ENCODE data around the gene ENO4. TPM values are rescaled to one million over a fixed set of nuclear protein-coding genes. Genes with fewer than 3 reads are reported as not detected.
A peak's percentile ranks its signal among the peaks of the same experiment; 100 is the strongest.

The ENO4 gene
- total RNA-seq (not detected), polyA plus RNA-seq (not detected)
- long read RNA-seq, donor 1, result 0 reads
- long read RNA-seq, donor 2, result 0 reads

DNA sequence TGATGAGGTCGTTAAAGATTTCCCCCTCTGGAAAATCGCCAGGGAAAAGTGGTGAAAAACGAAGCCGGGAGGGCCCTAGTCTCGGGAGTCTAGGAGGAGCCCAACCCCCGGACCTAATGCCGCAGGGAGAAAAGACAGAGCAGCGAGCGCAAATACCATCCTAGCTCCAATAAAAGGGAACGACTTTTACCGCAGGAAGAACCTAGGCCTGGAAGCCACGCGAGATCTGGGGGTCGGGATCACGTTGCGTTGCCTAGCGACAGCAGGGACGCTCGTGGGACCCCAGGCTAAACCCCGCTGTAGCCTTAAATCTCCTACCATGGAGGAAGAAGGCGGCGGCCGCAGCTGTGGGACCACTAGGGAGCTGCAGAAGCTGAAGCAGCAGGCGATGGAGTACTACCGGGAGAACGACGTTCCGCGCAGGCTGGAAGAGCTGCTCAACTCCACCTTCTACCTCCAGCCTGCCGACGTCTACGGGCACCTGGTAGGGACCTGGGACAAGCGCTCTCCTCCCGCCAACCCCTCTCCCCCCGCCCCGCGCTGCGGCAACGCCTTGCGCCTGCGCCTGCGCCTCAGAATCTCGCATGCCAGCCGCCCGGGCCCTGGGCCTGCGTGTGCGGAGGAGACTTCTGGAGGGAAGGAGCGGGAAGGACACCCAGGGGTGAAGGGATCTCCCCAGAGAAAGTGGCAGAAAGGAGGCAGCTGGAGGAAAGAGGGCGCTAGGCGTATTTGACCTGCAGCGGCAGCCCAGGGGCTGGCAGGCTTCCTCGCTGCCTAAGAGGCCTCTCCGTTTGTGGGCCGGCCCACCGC, at the start of gene ENO4:
Gene ENO4 (plus strand): TSS at position 252 of the 810 bp plus-strand sequence. CDS start 68 bp downstream, at position 320.
- Histone ChIP-seq H3K27me3 (ENCODE audit: insufficient read depth in 3 of 3, low read length in 2 of 3) (peaks cover 0 to 58% (median 16%) of the 10 kb centered on the region in 3 donors), H3K4me3 (peak within 1 kb of the TSS; percentile 60), H3K27ac (no peak within 1 kb of the TSS), H3K4me1 (no peaks in the 10 kb centered on the region), H3K9me3 (no peaks in the 10 kb centered on the region), H3K36me3 (ENCODE audit: insufficient read depth in 1 of 2, low read depth in 1 of 2) (no peaks in the 10 kb centered on the region)
- ATAC-seq (peak in 3 of 4 donors; percentile 35 to 58 (median 53)), DNase-seq (peak; percentile 50 to 64)
- 1 to 3% (median 2%) methylated on average over 54 to 55 of the region's 55 CpGs for WGBS, 3 donors
- intact Hi-C loops (cut with DNase I), result no loop called here
- TF ChIP-seq CTCF (IDR thresholded peaks at IDR 0.05), result no peak

DNA sequence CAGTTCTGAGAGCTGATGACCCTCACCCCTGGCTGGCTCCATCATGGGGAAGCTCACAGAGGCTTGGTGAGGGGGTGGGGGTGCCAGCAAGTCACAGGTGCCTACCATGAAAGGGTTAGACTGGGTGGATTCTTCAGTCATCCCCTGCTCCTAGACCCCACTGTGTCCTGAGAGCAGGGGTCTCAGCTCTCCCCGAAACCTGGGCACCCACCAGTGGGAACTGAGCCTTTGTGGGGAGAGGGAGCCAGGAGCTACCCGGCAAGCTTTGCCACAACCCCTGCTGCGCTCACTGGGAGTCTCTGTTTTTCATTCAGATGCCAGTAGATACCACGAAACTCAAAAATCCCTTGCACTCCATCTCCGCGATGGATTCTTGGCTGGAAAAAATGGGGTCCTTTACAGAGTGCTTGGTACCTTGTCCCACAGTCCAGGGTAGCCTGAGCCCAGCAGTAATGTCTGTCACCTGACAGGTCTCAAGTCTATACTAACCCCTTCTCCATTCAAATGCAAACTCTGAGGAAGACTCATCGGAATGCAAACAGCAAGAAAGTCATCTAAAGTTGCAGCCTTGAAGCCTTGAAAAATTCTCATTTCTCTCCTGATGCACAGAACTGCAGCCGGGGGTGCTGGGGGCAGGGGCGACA, 48.9 kb upstream of the ENO4 start:
- Histone ChIP-seq H3K27me3 (ENCODE audit: insufficient read depth in 3 of 3, low read length in 2 of 3) (peaks cover 0 to 4% (median 2%) of the 10 kb centered on the region in 3 donors), H3K9me3 (no peaks in the 10 kb centered on the region), H3K27ac (no peak overlapping the region), H3K4me3 (no peak overlapping the region), H3K4me1 (no peaks in the 10 kb centered on the region), H3K36me3 (ENCODE audit: insufficient read depth in 1 of 2, low read depth in 1 of 2) (no peaks in the 10 kb centered on the region)
- DNase-seq (no peak), ATAC-seq (no peak)
- no peak for TF ChIP-seq CTCF (IDR thresholded peaks at IDR 0.05)
- 73 to 75% (median 74%) methylated on average over 9 of the region's 9 CpGs for WGBS, 3 donors
- intact Hi-C loops (cut with DNase I), result no loop called here

GRCh38 chr10:116801658-116802057, 47.6 kb upstream of the ENO4 start:
- Histone ChIP-seq H3K27me3 (ENCODE audit: insufficient read depth in 3 of 3, low read length in 2 of 3) (peaks cover 0 to 2% (median 0%) of the 10 kb centered on the region in 3 donors), H3K4me3 (no peak overlapping the region), H3K4me1 (no peaks in the 10 kb centered on the region), H3K9me3 (no peaks in the 10 kb centered on the region), H3K27ac (no peak overlapping the region), H3K36me3 (ENCODE audit: insufficient read depth in 1 of 2, low read depth in 1 of 2) (no peaks in the 10 kb centered on the region)
- no peak for TF ChIP-seq CTCF (IDR thresholded peaks at IDR 0.05)
- 75 to 81% (median 79%) methylated on average over 4 of the region's 4 CpGs for WGBS, 3 donors
- intact Hi-C loops (cut with DNase I), result no loop called here
- ATAC-seq, result no peak
- DNase-seq, result no peak

DNA sequence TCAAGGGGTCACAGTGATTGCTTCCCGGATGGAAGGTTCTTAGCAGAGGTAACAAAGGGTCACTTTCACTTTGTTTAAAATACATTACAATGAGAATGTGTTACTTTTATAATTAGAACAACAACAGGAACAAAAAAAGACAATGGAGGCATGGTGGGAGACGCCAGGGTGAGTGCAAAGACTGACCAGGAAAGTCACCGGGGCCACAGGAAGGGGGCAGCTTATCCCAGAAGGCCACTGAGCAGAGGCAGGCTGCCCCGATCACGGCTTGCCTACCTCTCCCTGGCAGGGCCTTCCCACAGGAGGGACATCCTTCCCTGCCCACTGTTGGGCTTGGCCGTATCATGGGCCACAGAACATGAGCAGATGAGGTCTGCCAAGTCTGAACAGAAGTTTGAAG, 46.8 kb upstream of the ENO4 start:
- ATAC-seq (no peak), DNase-seq (no peak)
- intact Hi-C loops (cut with DNase I), result no loop called here
- Histone ChIP-seq H3K27me3 (ENCODE audit: insufficient read depth in 3 of 3, low read length in 2 of 3) (peaks cover 0 to 2% (median 0%) of the 10 kb centered on the region in 3 donors), H3K9me3 (no peaks in the 10 kb centered on the region), H3K4me1 (no peaks in the 10 kb centered on the region), H3K4me3 (no peak overlapping the region), H3K36me3 (ENCODE audit: insufficient read depth in 1 of 2, low read depth in 1 of 2) (no peaks in the 10 kb centered on the region), H3K27ac (no peak overlapping the region)
- no peak for TF ChIP-seq CTCF (IDR thresholded peaks at IDR 0.05)
- WGBS, 3 donors, result 68% methylated on average over 6 of the region's 6 CpGs

Measured in psoas muscle (tissue), 8 donors.